Measurements from ENCODE around the gene FZR1. TPM values are rescaled to one million over a fixed set of nuclear protein-coding genes. Genes with fewer than 3 reads are reported as not detected.

The FZR1 gene
- total RNA-seq, 2 donors from 2014 or later = 16.6 to 20.1 TPM

GRCh38 chr19:3508771-3509535 lies 2.8 kb downstream of the FZR1 start:
- DNase-seq (no peak), ATAC-seq (no peak)
- Histone ChIP-seq H3K4me3 (no peak overlapping the region), H3K27ac (no peak overlapping the region), H3K36me3 (replicated peaks in 1 of 2; ENCODE audit: insufficient read depth in 1 of 2, low read depth in 2 of 2) (no peaks in the 10 kb centered on the region), H3K4me1 (peaks cover 34% of the 10 kb centered on the region), H3K27me3 (no peaks in the 10 kb centered on the region), H3K9me3 (no peaks in the 10 kb centered on the region)
- TF ChIP-seq, protein P1, sequence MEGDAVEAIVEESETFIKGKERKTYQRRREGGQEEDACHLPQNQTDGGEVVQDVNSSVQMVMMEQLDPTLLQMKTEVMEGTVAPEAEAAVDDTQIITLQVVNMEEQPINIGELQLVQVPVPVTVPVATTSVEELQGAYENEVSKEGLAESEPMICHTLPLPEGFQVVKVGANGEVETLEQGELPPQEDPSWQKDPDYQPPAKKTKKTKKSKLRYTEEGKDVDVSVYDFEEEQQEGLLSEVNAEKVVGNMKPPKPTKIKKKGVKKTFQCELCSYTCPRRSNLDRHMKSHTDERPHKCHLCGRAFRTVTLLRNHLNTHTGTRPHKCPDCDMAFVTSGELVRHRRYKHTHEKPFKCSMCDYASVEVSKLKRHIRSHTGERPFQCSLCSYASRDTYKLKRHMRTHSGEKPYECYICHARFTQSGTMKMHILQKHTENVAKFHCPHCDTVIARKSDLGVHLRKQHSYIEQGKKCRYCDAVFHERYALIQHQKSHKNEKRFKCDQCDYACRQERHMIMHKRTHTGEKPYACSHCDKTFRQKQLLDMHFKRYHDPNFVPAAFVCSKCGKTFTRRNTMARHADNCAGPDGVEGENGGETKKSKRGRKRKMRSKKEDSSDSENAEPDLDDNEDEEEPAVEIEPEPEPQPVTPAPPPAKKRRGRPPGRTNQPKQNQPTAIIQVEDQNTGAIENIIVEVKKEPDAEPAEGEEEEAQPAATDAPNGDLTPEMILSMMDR (IDR thresholded peaks at IDR 0.05) = no peak
- no peak for TF ChIP-seq POLR2A (IDR thresholded peaks at IDR 0.05)
- 90 to 92% methylated on average over 20 to 23 of the region's 23 CpGs for WGBS, 2 donors
- intact Hi-C loops (cut with DNase I) = no loop called here

DNA sequence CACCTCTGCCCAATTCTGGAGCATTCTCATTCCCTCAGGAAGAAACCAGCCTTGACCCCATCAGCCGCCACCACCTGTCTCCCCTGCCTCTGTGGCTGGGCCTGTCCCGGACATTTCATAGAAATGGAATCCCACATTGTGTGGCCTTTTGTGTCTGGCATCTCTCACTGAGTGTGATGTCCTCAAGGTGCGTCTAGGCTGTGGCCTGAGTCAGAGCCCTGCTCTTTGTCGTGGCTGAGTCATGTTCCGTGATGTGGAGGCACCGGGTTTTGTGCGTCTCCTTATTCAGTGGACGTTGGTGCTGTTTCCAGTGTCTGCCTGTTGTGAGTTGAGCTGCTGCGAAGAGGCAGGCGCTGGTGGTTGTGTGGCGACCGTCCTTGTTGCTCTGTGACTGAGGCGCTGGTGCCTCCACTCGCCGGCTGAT lies 3.5 kb downstream of the FZR1 start:
- H3K27ac ChIP-seq = no peak overlapping the region
- H3K4me3 ChIP-seq = no peak overlapping the region
- H3K4me1 ChIP-seq = peaks cover 34% of the 10 kb centered on the region
- H3K27me3 ChIP-seq = no peaks in the 10 kb centered on the region
- TF ChIP-seq, protein P1 (IDR thresholded peaks at IDR 0.05) = no peak
- TF ChIP-seq POLR2A (IDR thresholded peaks at IDR 0.05) = no peak
- intact Hi-C loops (cut with DNase I) = no loop called here
- no peaks in the 10 kb centered on the region for H3K36me3 ChIP-seq (replicated peaks in 1 of 2; ENCODE audit: insufficient read depth in 1 of 2, low read depth in 2 of 2)
- DNase-seq = no peak
- WGBS, 2 donors = 87% methylated on average over 9 to 15 of the region's 15 CpGs
- no peak for ATAC-seq
- no peaks in the 10 kb centered on the region for H3K9me3 ChIP-seq

DNA sequence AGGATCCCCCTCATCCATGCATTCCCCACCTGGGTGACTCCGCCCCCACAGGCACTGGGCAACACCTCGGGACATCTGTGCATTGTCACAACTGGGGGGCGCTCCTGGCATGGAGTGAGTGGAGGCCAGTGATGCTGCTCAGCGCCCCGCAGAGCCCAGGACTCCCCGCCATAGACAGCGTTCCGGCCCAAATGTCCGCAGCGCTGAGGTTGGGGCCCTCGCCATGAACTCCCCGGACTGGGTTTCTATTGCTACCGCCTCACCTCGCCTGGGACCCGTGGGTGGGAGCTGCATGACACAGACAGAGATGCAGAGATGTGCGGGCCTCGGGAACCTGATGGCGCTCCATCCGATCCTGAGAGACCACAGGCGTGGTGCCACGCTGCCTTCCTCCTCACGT lies 4.6 kb downstream of the FZR1 start:
- Histone ChIP-seq H3K9me3 (no peaks in the 10 kb centered on the region), H3K4me1 (peaks cover 25% of the 10 kb centered on the region), H3K27me3 (no peaks in the 10 kb centered on the region), H3K27ac (no peak overlapping the region), H3K4me3 (no peak overlapping the region), H3K36me3 (replicated peaks in 1 of 2; ENCODE audit: insufficient read depth in 1 of 2, low read depth in 2 of 2) (no peaks in the 10 kb centered on the region)
- no peak for TF ChIP-seq POLR2A (IDR thresholded peaks at IDR 0.05)
- TF ChIP-seq, protein P1 (IDR thresholded peaks at IDR 0.05) = no peak
- intact Hi-C loops (cut with DNase I) = no loop called here
- no peak for ATAC-seq
- no peak for DNase-seq
- WGBS, 2 donors = 0 to 83% methylated on average over 1 to 18 of the region's 22 CpGs

DNA sequence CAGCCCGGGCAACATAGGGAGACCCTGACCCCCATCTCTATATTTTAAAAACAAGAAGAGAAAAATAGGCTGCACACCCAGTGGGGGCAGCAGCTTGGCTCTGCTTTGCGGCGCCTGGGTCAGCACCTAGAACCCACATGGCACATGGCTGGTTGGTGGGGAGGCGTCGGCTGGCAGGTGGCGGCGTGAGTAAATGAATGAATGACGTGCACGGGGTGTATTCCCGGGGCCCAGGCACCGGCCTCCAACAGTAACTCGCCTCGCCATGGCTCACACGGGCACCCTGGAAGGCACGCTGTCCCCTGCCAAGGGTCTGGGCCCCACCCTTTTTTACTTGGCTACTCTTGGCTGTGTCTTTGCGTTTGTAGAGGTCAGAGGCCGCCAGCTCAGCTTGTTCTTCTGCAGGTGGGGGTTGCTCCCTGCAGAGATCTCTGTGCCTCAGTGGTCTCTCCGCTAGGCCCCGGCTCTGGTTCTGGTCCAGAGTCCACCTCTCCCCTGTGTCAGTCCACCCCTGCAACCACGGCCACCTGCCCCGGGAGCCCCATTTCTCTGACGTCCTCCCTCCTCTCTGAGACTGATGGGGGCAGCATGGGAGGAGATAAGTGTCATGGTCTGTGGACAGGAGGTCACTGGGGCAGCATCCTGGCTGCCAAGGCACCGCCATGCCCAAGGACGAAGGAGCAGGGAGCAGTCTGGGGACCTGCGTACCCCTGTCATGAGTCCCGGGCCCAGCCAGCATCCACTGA lies 5.6 kb downstream of the FZR1 start:
- no peak overlapping the region for H3K27ac ChIP-seq
- intact Hi-C loops (cut with DNase I) = no loop called here
- no peak for DNase-seq

More for the DNA sequence above, 5.6 kb downstream of the FZR1 start:
- Histone ChIP-seq H3K4me3 (no peak overlapping the region), H3K36me3 (replicated peaks in 1 of 2; ENCODE audit: insufficient read depth in 1 of 2, low read depth in 2 of 2) (no peaks in the 10 kb centered on the region), H3K9me3 (no peaks in the 10 kb centered on the region), H3K27me3 (no peaks in the 10 kb centered on the region), H3K4me1 (peaks cover 33% of the 10 kb centered on the region)
- no peak for ATAC-seq
- 76 to 84% methylated on average over 11 to 26 of the region's 26 CpGs for WGBS, 2 donors
- TF ChIP-seq POLR2A (IDR thresholded peaks at IDR 0.05) = no peak
- TF ChIP-seq, protein P1 (IDR thresholded peaks at IDR 0.05) = no peak
